SU-DHL-6 (cell line): Measurements from ENCODE around the gene DNAJC15.

ENCODE experiments used
- EZH2phosphoT487 ChIP-seq: fragments of 200-600 bp; sonication (generic), shearing (Covaris generic); conservative IDR thresholded peaks from 2 replicates; pipeline ENCODE4 v1.6.1; 2018; ENCODE audit warnings: mild to moderate bottlenecking, antibody characterized with exemption, low read length, moderate library complexity, mixed read lengths
- TF ChIP-seq, protein P1 (sequence below): fragments of 200-600 bp; sonication (generic); IDR thresholded peaks from one replicate; pipeline ENCODE4 v1.5.1; 2017; ENCODE audit warnings: antibody characterized with exemption, mild to moderate bottlenecking, low read length, moderate library complexity; ENCODE audit not compliant: insufficient read depth, poor library complexity, severe bottlenecking

GRCh38 chr13:42977219-42977659 is 46.1 kb upstream of the DNAJC15 start:
- TF ChIP-seq, protein P1, sequence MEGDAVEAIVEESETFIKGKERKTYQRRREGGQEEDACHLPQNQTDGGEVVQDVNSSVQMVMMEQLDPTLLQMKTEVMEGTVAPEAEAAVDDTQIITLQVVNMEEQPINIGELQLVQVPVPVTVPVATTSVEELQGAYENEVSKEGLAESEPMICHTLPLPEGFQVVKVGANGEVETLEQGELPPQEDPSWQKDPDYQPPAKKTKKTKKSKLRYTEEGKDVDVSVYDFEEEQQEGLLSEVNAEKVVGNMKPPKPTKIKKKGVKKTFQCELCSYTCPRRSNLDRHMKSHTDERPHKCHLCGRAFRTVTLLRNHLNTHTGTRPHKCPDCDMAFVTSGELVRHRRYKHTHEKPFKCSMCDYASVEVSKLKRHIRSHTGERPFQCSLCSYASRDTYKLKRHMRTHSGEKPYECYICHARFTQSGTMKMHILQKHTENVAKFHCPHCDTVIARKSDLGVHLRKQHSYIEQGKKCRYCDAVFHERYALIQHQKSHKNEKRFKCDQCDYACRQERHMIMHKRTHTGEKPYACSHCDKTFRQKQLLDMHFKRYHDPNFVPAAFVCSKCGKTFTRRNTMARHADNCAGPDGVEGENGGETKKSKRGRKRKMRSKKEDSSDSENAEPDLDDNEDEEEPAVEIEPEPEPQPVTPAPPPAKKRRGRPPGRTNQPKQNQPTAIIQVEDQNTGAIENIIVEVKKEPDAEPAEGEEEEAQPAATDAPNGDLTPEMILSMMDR: no peak
- no peak for TF ChIP-seq EZH2phosphoT487
